Measurements from ENCODE around the gene PRR23A. TPM values are rescaled to one million over a fixed set of nuclear protein-coding genes. Genes with fewer than 3 reads are reported as not detected.

PRR23A gene
- total RNA-seq, 1 donor from 2014 or later = not detected

- H3K27ac Mint-ChIP-seq (ENCODE audit: unreplicated experiment) = no peak overlapping the region
- Histone ChIP-seq H3K36me3 (ENCODE audit: insufficient read depth, low read length) (no peaks in the 10 kb centered on the region), H4K20me1 (ENCODE audit: insufficient read depth, low read length) (no peaks in the 10 kb centered on the region), H3K9me3 (ENCODE audit: insufficient read depth, low read depth, low read length) (no peaks in the 10 kb centered on the region), H3K4me1 (ENCODE audit: insufficient read depth, low read length) (no peaks in the 10 kb centered on the region), H3K4me3 (ENCODE audit: insufficient read depth, low read depth, low read length) (no peak overlapping the region), H2AFZ (ENCODE audit: low read depth, low read length) (no peak overlapping the region), H3K9ac (ENCODE audit: low read length) (no peak overlapping the region), H3K27me3 (ENCODE audit: insufficient read depth, low read length) (no peaks in the 10 kb centered on the region), H3K4me2 (ENCODE audit: low read length) (no peak overlapping the region), H3K79me2 (ENCODE audit: insufficient read depth, low read length) (no peaks in the 10 kb centered on the region), H3K27ac (ENCODE audit: low read depth, low read length) (no peak overlapping the region)
- DNase-seq (ENCODE audit: low read depth) (no peak), FAIRE-seq (no peak)
- H3K9me3 Mint-ChIP-seq (ENCODE audit: unreplicated experiment) = peaks cover 8% of the 10 kb centered on the region
- no peaks in the 10 kb centered on the region for H3K4me1 Mint-ChIP-seq (ENCODE audit: low read depth, unreplicated experiment)
- no peaks in the 10 kb centered on the region for H3K27me3 Mint-ChIP-seq (ENCODE audit: low read depth, unreplicated experiment)
- TF ChIP-seq, protein P1, sequence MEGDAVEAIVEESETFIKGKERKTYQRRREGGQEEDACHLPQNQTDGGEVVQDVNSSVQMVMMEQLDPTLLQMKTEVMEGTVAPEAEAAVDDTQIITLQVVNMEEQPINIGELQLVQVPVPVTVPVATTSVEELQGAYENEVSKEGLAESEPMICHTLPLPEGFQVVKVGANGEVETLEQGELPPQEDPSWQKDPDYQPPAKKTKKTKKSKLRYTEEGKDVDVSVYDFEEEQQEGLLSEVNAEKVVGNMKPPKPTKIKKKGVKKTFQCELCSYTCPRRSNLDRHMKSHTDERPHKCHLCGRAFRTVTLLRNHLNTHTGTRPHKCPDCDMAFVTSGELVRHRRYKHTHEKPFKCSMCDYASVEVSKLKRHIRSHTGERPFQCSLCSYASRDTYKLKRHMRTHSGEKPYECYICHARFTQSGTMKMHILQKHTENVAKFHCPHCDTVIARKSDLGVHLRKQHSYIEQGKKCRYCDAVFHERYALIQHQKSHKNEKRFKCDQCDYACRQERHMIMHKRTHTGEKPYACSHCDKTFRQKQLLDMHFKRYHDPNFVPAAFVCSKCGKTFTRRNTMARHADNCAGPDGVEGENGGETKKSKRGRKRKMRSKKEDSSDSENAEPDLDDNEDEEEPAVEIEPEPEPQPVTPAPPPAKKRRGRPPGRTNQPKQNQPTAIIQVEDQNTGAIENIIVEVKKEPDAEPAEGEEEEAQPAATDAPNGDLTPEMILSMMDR (IDR thresholded peaks at IDR 0.05; ENCODE audit: insufficient read depth, low read depth, low read length) = no peak
- TF ChIP-seq EZH2 (IDR thresholded peaks at IDR 0.05; ENCODE audit: insufficient read depth, low read length) = no peak
- H3K4me3 Mint-ChIP-seq (ENCODE audit: unreplicated experiment) = no peak overlapping the region
- H3K36me3 Mint-ChIP-seq (ENCODE audit: low read depth, unreplicated experiment) = no peaks in the 10 kb centered on the region
Measured at GRCh38 chr3:139016430-139017048, 10.5 kb upstream of the PRR23A start.

GRCh38 chr3:139005356-139005993, 593 bp downstream of the PRR23A start:
- Histone ChIP-seq H3K36me3 (ENCODE audit: insufficient read depth, low read length) (no peaks in the 10 kb centered on the region), H3K79me2 (ENCODE audit: insufficient read depth, low read length) (no peaks in the 10 kb centered on the region), H3K27me3 (ENCODE audit: insufficient read depth, low read length) (no peaks in the 10 kb centered on the region), H4K20me1 (ENCODE audit: insufficient read depth, low read length) (no peaks in the 10 kb centered on the region), H3K4me3 (ENCODE audit: insufficient read depth, low read depth, low read length) (no peak overlapping the region), H3K4me2 (ENCODE audit: low read length) (no peak overlapping the region), H3K9me3 (ENCODE audit: insufficient read depth, low read depth, low read length) (no peaks in the 10 kb centered on the region), H3K27ac (ENCODE audit: low read depth, low read length) (no peak overlapping the region), H2AFZ (ENCODE audit: low read depth, low read length) (no peak overlapping the region), H3K4me1 (ENCODE audit: insufficient read depth, low read length) (no peaks in the 10 kb centered on the region), H3K9ac (ENCODE audit: low read length) (no peak overlapping the region)
- FAIRE-seq = no peak
- Mint-ChIP-seq H3K4me1 (ENCODE audit: low read depth, unreplicated experiment) (no peaks in the 10 kb centered on the region), H3K27ac (ENCODE audit: unreplicated experiment) (no peak overlapping the region), H3K4me3 (ENCODE audit: unreplicated experiment) (no peak overlapping the region), H3K36me3 (ENCODE audit: low read depth, unreplicated experiment) (no peaks in the 10 kb centered on the region), H3K9me3 (ENCODE audit: unreplicated experiment) (peaks cover 5% of the 10 kb centered on the region), H3K27me3 (ENCODE audit: low read depth, unreplicated experiment) (no peaks in the 10 kb centered on the region)
- TF ChIP-seq EZH2 (IDR thresholded peaks at IDR 0.05; ENCODE audit: insufficient read depth, low read length) = no peak
- TF ChIP-seq, protein P1 (IDR thresholded peaks at IDR 0.05; ENCODE audit: insufficient read depth, low read depth, low read length) = no peak
- no peak for DNase-seq (ENCODE audit: low read depth)

- H3K4me3 ChIP-seq (ENCODE audit: insufficient read depth, low read depth, low read length) = no peak overlapping the region
- H3K9me3 ChIP-seq (ENCODE audit: insufficient read depth, low read depth, low read length) = no peaks in the 10 kb centered on the region
- no peaks in the 10 kb centered on the region for H4K20me1 ChIP-seq (ENCODE audit: insufficient read depth, low read length)
- no peaks in the 10 kb centered on the region for H3K4me1 ChIP-seq (ENCODE audit: insufficient read depth, low read length)
- no peak for FAIRE-seq
- H3K9ac ChIP-seq (ENCODE audit: low read length) = no peak overlapping the region
- no peak overlapping the region for H2AFZ ChIP-seq (ENCODE audit: low read depth, low read length)
- H3K27me3 ChIP-seq (ENCODE audit: insufficient read depth, low read length) = no peaks in the 10 kb centered on the region
- Mint-ChIP-seq H3K36me3 (ENCODE audit: low read depth, unreplicated experiment) (no peaks in the 10 kb centered on the region), H3K4me3 (ENCODE audit: unreplicated experiment) (no peak overlapping the region), H3K27ac (ENCODE audit: unreplicated experiment) (no peak overlapping the region), H3K4me1 (ENCODE audit: low read depth, unreplicated experiment) (no peaks in the 10 kb centered on the region), H3K9me3 (ENCODE audit: unreplicated experiment) (peaks cover 2% of the 10 kb centered on the region), H3K27me3 (ENCODE audit: low read depth, unreplicated experiment) (peaks cover 26% of the 10 kb centered on the region)
- H3K4me2 ChIP-seq (ENCODE audit: low read length) = no peak overlapping the region
- TF ChIP-seq, protein P1 (IDR thresholded peaks at IDR 0.05; ENCODE audit: insufficient read depth, low read depth, low read length) = no peak
- TF ChIP-seq EZH2 (IDR thresholded peaks at IDR 0.05; ENCODE audit: insufficient read depth, low read length) = no peak
- H3K36me3 ChIP-seq (ENCODE audit: insufficient read depth, low read length) = no peaks in the 10 kb centered on the region
- no peaks in the 10 kb centered on the region for H3K79me2 ChIP-seq (ENCODE audit: insufficient read depth, low read length)
- H3K27ac ChIP-seq (ENCODE audit: low read depth, low read length) = no peak overlapping the region
- DNase-seq (ENCODE audit: low read depth) = no peak
Measured at GRCh38 chr3:138995706-138996105, 10.4 kb downstream of the PRR23A start.
